Astrocyte of the spinal cord (primary cell): ENCODE data around the gene GCHFR.

Source experiments
- DNase-seq: peaks from one replicate; pipeline ENCODE4 v3.0.0; 2011; ENCODE audit warnings: low read depth, low spot score
- H3K4me3 ChIP-seq: 2 replicates; pipeline ENCODE4 v1.5.1; 2011; ENCODE audit warnings: low read depth, mild to moderate bottlenecking, low read length, moderate library complexity
- CTCF ChIP-seq: IDR thresholded peaks from 2 replicates; pipeline ENCODE4 v1.5.1; 2012; ENCODE audit warnings: low read depth, mild to moderate bottlenecking, low read length, inconsistent platforms
- in situ Hi-C: cut with HindIII; loops from 2 replicates; pipeline ENCODE4 v1.10.0; 2017; ENCODE audit warnings: low sequenced_read_pairs

Gene GCHFR

GRCh38 chr15:40785814-40786213 lies 21.9 kb downstream of the GCHFR start:
- no peak overlapping the region for H3K4me3 ChIP-seq
- no peak for TF ChIP-seq CTCF
- DNase-seq: no peak
- in situ Hi-C loops: no loop called here

GRCh38 chr15:40787344-40787841 lies 23.5 kb downstream of the GCHFR start:
- no peak overlapping the region for H3K4me3 ChIP-seq
- in situ Hi-C loops: no loop called here
- no peak for TF ChIP-seq CTCF
- peak; percentile 87 for DNase-seq

- H3K4me3 ChIP-seq: no peak overlapping the region
- no peak for DNase-seq
- no peak for TF ChIP-seq CTCF
- in situ Hi-C loops: no loop called here
These were observed 24.1 kb downstream of the GCHFR start for GRCh38 chr15:40787991-40788390.

- no peak overlapping the region for H3K4me3 ChIP-seq
- in situ Hi-C loops: no loop called here
- no peak for DNase-seq
- TF ChIP-seq CTCF: no peak
These were observed 25.3 kb downstream of the GCHFR start for GRCh38 chr15:40789119-40789518.

GRCh38 chr15:40789999-40790398 lies 26.1 kb downstream of the GCHFR start:
- DNase-seq: no peak
- no peak for TF ChIP-seq CTCF
- in situ Hi-C loops: no loop called here
- H3K4me3 ChIP-seq: no peak overlapping the region

GRCh38 chr15:40790718-40791117 lies 26.9 kb downstream of the GCHFR start:
- no peak for TF ChIP-seq CTCF
- DNase-seq: peak; percentile 39
- in situ Hi-C loops: no loop called here
- no peak overlapping the region for H3K4me3 ChIP-seq

- DNase-seq: no peak
- in situ Hi-C loops: no loop called here
- TF ChIP-seq CTCF: no peak
These were observed 28.5 kb downstream of the GCHFR start for GRCh38 chr15:40792394-40792793.

More at GRCh38 chr15:40792394-40792793, 28.5 kb downstream of the GCHFR start:
- H3K4me3 ChIP-seq: no peak overlapping the region
